Stomach (tissue), 9 donors: Measurements from ENCODE around the gene ORMDL3. TPM values are rescaled to one million over a fixed set of nuclear protein-coding genes. Genes with fewer than 3 reads are reported as not detected.

Experiments
- DNase-seq, 2 donors: peaks; one replicate each; pipeline versions ENCODE4 v3.0.0 to v3.0.0-alpha.2; 2013 to 2019
- H3K27ac ChIP-seq, 5 donors: fragments of 200-600 bp in 4 of 5; sonication (generic) in 4 of 5; one replicate each; pipeline ENCODE4 v1.5.1; 2013 to 2019; ENCODE audit warnings: mild to moderate bottlenecking in 1 of 5, moderate library complexity in 1 of 5
- H3K27me3 ChIP-seq, 3 donors: fragments of 200-600 bp; sonication (generic); one replicate each; pipeline ENCODE4 v1.5.1; 2017 to 2019; ENCODE audit warnings: mixed run types in 1 of 3
- H3K36me3 ChIP-seq, 4 donors: fragments of 200-600 bp; sonication (generic); 1 replicate in 3 of 4; 2 replicates in 1 of 4; pipeline ENCODE4 v1.5.1; 2016 to 2019
- H3K4me1 ChIP-seq, 4 donors: fragments of 200-600 bp; sonication (generic); one replicate each; pipeline ENCODE4 v1.5.1; 2016 to 2019
- H3K4me3 ChIP-seq, 4 donors: fragments of 200-600 bp; sonication (generic) in 3 of 4; one replicate each; pipeline ENCODE4 v1.5.1; 2016 to 2019; ENCODE audit warnings: mild to moderate bottlenecking in 1 of 4
- H3K9me3 ChIP-seq, 4 donors: fragments of 200-600 bp; sonication (generic); one replicate each; pipeline ENCODE4 v1.5.1; 2016 to 2019
- CTCF ChIP-seq, 7 experiments: fragments of 450-650 bp in 4 of 7; fragments of 200-600 bp in 3 of 7; sonication (generic) in 3 of 7; IDR thresholded peaks; one replicate each; pipeline ENCODE4 v1.5.1; 2016 to 2019; ENCODE audit warnings: antibody characterized with exemption in 7 of 7, control low read depth in 2 of 7, mild to moderate bottlenecking in 1 of 7
- EP300 ChIP-seq: sonication (generic); formaldehyde crosslinking; IDR thresholded peaks from one replicate; pipeline ENCODE4 v1.6.1; 2017; ENCODE audit warnings: antibody characterized with exemption
- POLR2A ChIP-seq, 4 donors: fragments of 450-650 bp; IDR thresholded peaks; one replicate each; pipeline ENCODE4 v1.6.1; 2016; ENCODE audit warnings: antibody characterized with exemption in 4 of 4, control low read depth in 2 of 4, mild to moderate bottlenecking in 1 of 4, moderate library complexity in 1 of 4
- POLR2AphosphoS5 ChIP-seq, 3 donors: sonication (generic); formaldehyde crosslinking; IDR thresholded peaks; one replicate each; pipeline ENCODE4 v1.6.1; 2016; ENCODE audit warnings: antibody characterized with exemption in 3 of 3
- WGBS, 5 donors: extraction: QIAGEN DNeasy Blood & Tissue Kit in 3 of 5; methylation state at CpG; one replicate each; pipeline versions ENCODE4 v1.1.5 to v1.1.7; 2013 to 2018; 5-methylcytosine and 5-hydroxymethylcytosine counted together
- intact Hi-C: fragments of 100-400 bp; cut with DNase I; formaldehyde crosslinking; loops from one replicate; pipeline ENCODE4 v1.15.1; 2023; ENCODE audit warnings: low total_unique reads
- polyA plus RNA-seq, 3 donors: library from polyadenylated mRNA; stranded (reverse); fragments of 200-250 nt; gene quantifications; one replicate each; pipeline ENCODE4 v1.2.3, GENCODE V29; 2013
- total RNA-seq, 5 donors: library from RNA; depleted of rRNA; stranded (reverse); fragments of >200 nt; gene quantifications; one replicate each; pipeline versions ENCODE4 v1.1.0 to v1.2.3, GENCODE V29; 2014 to 2016
- donor health status: healthy with polysubstance abuse.
- donor health status: Bipolar disorder and iron deficiency.
- donor health status: healthy.

The ORMDL3 gene
- total and polyA plus RNA-seq, 8 donors = 16.5 to 117 (median 50.2) TPM

- DNase-seq = no peak
- 46 to 57% (median 50%) methylated on average over 6 of the region's 6 CpGs for WGBS, 5 donors
- H3K27ac ChIP-seq = no peak within 1 kb of the TSS
- TF ChIP-seq POLR2A (IDR thresholded peaks at IDR 0.05) = no peak
- TF ChIP-seq EP300 = no peak
- no peak for TF ChIP-seq CTCF (IDR thresholded peaks at IDR 0.05)
- TF ChIP-seq POLR2AphosphoS5 (IDR thresholded peaks at IDR 0.05) = no peak
- peaks cover 0 to 18% (median 0%) of the 10 kb centered on the region in 3 donors for H3K27me3 ChIP-seq
- no peak within 1 kb of the TSS for H3K4me3 ChIP-seq
- H3K4me1 ChIP-seq = peaks cover 0 to 17% (median 7%) of the 10 kb centered on the region in 4 donors
- no peaks in the 10 kb centered on the region for H3K36me3 ChIP-seq
- H3K9me3 ChIP-seq = no peaks in the 10 kb centered on the region
- intact Hi-C loops = no loop called here
Measured at GRCh38 chr17:39962642-39963220, 35.3 kb upstream of the ORMDL3 start, which contains the start of gene GSDMA. GSDMA (plus strand) TSS chr17:39963004; CDS start chr17:39965688, 2,684 bp downstream.

GRCh38 chr17:39960524-39961041, 33.2 kb upstream of the ORMDL3 start:
- WGBS, 5 donors = 23 to 44% (median 40%) methylated on average over 8 of the region's 8 CpGs
- no peak overlapping the region for H3K27ac ChIP-seq
- H3K4me3 ChIP-seq = no peak overlapping the region

GRCh38 chr17:39955726-39956225, 28.4 kb upstream of the ORMDL3 start:
- intact Hi-C loops = no loop called here
- no peaks in the 10 kb centered on the region for H3K9me3 ChIP-seq
- WGBS, 5 donors = 60 to 84% (median 69%) methylated on average over 4 of the region's 4 CpGs
- no peak overlapping the region for H3K27ac ChIP-seq
- no peak for DNase-seq
- no peak for TF ChIP-seq CTCF (IDR thresholded peaks at IDR 0.05)
- no peak for TF ChIP-seq POLR2AphosphoS5 (IDR thresholded peaks at IDR 0.05)
- TF ChIP-seq POLR2A (IDR thresholded peaks at IDR 0.05) = no peak
- no peak for TF ChIP-seq EP300
- no peaks in the 10 kb centered on the region for H3K27me3 ChIP-seq
- no peaks in the 10 kb centered on the region for H3K36me3 ChIP-seq
- H3K4me1 ChIP-seq = peaks cover 0 to 27% (median 16%) of the 10 kb centered on the region in 4 donors
- H3K4me3 ChIP-seq = no peak overlapping the region

More at GRCh38 chr17:39960524-39961041, 33.2 kb upstream of the ORMDL3 start:
- DNase-seq = no peak
- Histone ChIP-seq H3K27me3 (peaks cover 0 to 18% (median 0%) of the 10 kb centered on the region in 3 donors), H3K9me3 (no peaks in the 10 kb centered on the region), H3K36me3 (no peaks in the 10 kb centered on the region), H3K4me1 (peaks cover 0 to 13% (median 6%) of the 10 kb centered on the region in 4 donors)
- no peak for TF ChIP-seq POLR2A (IDR thresholded peaks at IDR 0.05)
- TF ChIP-seq EP300 = no peak
- no peak for TF ChIP-seq CTCF (IDR thresholded peaks at IDR 0.05)
- no peak for TF ChIP-seq POLR2AphosphoS5 (IDR thresholded peaks at IDR 0.05)
- intact Hi-C loops = no loop called here

GRCh38 chr17:39954876-39955275, 27.5 kb upstream of the ORMDL3 start:
- H3K27me3 ChIP-seq = no peaks in the 10 kb centered on the region

More at GRCh38 chr17:39954876-39955275, 27.5 kb upstream of the ORMDL3 start:
- 48 to 69% (median 50%) methylated on average over 2 to 4 of the region's 4 CpGs for WGBS, 5 donors
- TF ChIP-seq EP300 = no peak
- no peak for TF ChIP-seq POLR2AphosphoS5 (IDR thresholded peaks at IDR 0.05)
- TF ChIP-seq POLR2A (IDR thresholded peaks at IDR 0.05) = no peak
- no peak for TF ChIP-seq CTCF (IDR thresholded peaks at IDR 0.05)
- no peak overlapping the region for H3K27ac ChIP-seq
- no peaks in the 10 kb centered on the region for H3K9me3 ChIP-seq
- H3K36me3 ChIP-seq = no peaks in the 10 kb centered on the region
- peaks cover 0 to 23% (median 14%) of the 10 kb centered on the region in 4 donors for H3K4me1 ChIP-seq
- H3K4me3 ChIP-seq = no peak overlapping the region
- DNase-seq = no peak
- intact Hi-C loops = no loop called here
